ENCODE data around the gene VSIG4.
"Not testable (repeated sequence)": the region's sequence is repeated elsewhere in the genome, so short reads cannot be mapped to it uniquely, and the experiment has no call there.

The VSIG4 gene

DNA sequence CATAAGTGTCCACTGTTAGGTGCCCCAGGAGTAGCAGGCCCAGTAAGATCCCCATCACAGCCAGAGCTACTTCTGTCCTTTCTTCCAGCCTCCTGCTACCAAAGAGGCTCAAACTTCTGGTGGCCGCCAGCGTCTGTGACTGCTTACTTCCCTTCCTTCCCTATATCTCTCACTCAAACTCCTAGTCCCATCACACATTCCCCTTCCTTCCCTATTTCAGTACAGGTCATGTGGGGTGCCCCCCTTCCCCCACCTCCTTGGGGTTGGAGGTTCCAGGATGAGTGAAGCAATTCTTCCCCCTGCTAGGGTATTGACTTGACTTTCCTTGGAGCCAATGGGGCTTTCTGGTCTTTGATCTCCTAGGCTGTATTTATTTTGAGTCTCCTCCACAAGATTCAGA, at the start of gene VSIG4:
TSS of gene VSIG4 (minus strand) at position 137 of the 400 bp plus-strand sequence. CDS start at position 55, 82 bp downstream.
- no peak for DNase-seq

GRCh38 chrX:66076801-66077200, 36.9 kb upstream of the VSIG4 start:
- no peak for DNase-seq

GRCh38 chrX:66074920-66075879, 35.3 kb upstream of the VSIG4 start:
- DNase-seq = peak; percentile 17

GRCh38 chrX:66071126-66071525, 31.2 kb upstream of the VSIG4 start:
- DNase-seq = no peak

GRCh38 chrX:66064261-66064660, 24.4 kb upstream of the VSIG4 start:
- DNase-seq = no peak

- not testable (repeated sequence) for DNase-seq
Measured at GRCh38 chrX:66057019-66057418, 17.1 kb upstream of the VSIG4 start.

DNA sequence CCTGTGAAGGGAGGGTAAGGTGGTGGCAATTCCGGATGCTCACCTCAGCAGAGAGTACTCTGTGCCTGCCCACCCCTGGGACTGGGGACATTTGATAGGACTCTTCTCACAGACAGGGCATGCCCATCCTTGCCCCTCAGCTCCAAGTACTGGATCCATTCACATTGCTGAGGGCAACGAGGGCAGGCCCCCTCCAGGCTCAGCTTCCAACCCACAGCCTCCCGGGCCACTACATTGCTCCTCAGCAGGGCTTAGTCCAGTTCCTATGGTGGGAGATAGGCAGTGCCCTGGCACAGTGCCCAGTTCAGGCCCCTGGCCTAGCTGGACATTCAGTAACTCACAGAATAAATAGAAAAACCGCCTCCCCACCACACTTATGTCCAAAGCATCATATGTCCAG, 15.1 kb upstream of the VSIG4 start:
- no peak for DNase-seq

GRCh38 chrX:66053414-66053813, 13.5 kb upstream of the VSIG4 start:
- DNase-seq = no peak

DNA sequence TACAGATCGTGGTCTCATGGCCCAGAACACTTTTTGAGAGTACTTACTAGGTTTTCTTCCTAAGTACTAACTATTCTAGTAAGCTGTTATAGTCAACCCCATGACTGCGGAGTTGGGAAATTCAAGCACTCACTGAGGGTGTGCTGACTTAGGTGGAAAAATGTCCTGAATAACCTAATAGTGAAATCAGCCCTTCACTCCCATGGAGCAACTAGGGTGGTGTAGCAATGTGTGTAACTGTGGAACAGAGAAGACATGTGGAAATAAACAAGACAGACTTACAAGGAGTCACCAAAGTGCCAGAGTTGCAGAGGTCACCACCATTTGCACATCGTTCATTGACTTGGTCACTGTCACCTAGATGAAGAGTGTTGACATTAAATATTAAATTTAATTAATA, 12.1 kb upstream of the VSIG4 start:
- DNase-seq = no peak

DNA sequence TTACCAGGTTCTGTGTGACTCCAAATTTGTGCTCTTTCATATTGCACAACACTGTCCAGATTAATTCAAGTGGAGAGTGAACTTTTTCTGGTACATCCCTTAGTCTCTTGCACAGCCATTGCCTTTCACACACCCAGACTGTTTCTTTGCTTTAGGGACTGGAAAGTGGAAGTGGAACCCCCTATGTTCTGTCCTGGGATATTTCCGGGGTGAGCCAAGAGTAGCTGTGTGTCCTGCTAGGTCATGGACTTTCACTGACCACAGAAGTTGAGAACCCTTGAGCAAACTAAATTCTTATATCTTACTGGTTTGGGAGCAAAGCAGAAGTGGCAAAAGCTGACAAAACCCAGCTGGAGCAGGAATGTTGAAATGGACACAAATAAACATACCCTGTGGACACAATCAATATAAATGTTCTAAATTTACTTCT, 10.3 kb upstream of the VSIG4 start:
- no peak for DNase-seq

- DNase-seq = no peak
Measured at GRCh38 chrX:66049056-66049455, 9.2 kb upstream of the VSIG4 start.

- DNase-seq = no peak
Measured at GRCh38 chrX:66046612-66047235, 6.8 kb upstream of the VSIG4 start.

DNA sequence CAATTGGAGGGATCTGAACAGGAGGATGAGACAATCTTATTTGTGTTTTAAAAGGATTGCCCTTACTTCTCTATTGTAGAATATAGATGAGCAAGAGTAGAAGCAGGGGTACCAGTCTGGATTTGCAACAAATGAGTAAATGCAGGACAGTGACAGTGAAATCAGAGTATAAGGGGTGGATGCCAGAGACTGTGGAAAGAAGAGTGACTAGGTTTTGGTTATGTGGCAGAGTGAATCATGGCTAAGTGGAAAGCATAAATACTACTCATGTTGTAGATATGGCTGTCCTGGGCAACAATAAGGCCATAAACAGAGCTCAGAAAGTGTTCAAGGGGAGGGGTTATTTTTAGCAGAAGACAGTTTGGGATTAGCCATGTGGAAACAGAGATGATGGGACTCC, 6.0 kb upstream of the VSIG4 start:
- DNase-seq = no peak

GRCh38 chrX:66043584-66043983, 3.7 kb upstream of the VSIG4 start:
- no peak for DNase-seq

DNA sequence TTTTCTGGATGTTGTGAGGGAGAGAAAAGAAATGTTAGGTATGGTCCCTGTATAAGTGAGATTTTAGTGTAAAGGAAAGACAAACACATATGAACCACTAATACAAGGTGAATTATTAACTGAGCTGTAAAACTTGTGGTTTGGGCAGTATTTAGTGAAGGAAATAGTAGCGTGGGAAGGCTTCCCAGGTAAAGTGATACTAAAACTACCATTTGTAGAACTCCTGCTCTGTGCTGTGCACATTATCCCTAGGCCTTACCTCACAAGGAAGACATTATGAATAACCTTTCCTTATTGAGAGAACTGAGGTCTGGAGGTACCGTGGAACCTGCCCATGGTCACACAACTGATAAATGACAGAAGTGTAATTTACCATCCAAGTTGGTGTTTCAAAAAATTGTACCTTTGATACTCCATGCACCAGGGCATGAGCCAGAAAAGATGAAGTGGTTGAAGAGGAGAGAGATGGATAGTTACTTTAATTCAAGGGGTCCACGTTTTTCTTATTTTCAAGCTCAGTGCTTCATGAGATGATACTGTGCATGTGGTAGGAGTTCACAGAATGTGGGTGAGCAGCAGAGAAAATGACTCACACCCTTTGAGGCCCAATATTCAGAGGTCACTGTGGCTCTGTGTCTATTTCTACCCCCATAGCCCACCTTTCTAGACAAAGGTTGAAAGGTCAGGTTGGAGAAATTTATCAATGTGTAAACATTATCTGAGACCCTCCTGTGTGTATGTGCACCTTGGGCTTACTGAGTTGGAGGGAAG, 2.6 kb upstream of the VSIG4 start:
- no peak for DNase-seq

GRCh38 chrX:66038115-66038514, 1.8 kb downstream of the VSIG4 start:
- no peak for DNase-seq

- no peak for DNase-seq
Measured at GRCh38 chrX:66036231-66036630, 3.6 kb downstream of the VSIG4 start.

- no peak for DNase-seq
Measured at GRCh38 chrX:66035667-66036066, 4.2 kb downstream of the VSIG4 start.

DNA sequence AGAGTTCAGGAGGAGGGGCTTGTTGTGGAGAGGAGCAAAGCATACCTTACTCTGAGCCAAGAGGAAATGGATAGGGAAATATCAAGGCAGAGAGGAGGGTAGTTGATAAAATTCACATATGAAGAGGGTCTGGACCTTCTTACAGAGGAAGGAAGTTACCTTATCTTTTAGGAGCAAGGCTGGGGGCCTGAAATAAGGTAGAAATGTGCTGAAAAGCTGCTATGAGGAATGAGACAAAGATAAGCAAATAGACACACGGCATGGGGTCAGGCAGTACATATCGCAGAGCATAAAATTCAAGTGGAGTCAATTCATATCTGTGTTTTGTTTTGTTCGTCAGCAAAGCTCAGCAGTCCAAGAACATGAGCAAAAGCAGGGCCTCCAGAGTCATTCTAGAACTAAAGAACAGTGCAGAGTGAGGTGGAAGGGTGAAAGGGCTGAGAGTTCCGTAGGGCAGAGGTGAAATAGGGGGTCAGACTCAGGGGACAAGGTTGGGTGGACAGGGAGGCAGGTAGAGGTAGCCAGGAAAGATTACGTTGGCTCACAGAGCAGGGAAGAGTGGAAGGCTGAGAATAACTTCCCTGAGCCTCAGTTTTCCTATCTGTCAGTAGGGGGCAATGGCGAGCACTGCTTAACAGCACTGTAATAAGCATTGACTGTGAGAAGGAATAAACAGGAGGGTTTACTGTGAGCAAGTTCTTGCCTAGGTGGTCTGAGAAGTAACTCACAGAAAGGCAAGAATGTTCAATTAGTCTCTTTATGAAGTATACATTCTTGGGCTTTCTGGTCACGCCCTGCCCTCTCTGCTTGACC, 9.2 kb downstream of the VSIG4 start:
- no peak for DNase-seq

DNA sequence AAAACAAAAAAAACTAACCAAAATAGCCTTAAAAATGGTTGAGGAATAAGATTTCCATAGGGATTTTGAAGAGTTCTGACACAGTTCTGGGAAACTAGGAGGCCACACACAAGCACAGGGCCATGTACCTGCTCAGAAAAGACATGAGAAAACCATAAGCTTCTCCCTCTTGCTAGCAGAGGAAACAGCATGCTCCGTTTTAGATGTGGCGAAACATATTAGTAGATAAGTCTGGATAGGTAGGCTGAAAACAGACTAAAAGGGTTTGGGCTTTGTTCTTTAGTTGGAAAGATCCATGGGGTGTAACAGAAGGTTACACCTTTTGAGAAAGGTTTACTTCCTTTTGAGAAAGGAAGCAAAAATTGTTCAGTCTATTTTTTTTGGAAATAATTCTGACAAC, 10.9 kb downstream of the VSIG4 start:
- no peak for DNase-seq

- DNase-seq = no peak
Measured at GRCh38 chrX:66024570-66024969, 15.3 kb downstream of the VSIG4 start.

DNA sequence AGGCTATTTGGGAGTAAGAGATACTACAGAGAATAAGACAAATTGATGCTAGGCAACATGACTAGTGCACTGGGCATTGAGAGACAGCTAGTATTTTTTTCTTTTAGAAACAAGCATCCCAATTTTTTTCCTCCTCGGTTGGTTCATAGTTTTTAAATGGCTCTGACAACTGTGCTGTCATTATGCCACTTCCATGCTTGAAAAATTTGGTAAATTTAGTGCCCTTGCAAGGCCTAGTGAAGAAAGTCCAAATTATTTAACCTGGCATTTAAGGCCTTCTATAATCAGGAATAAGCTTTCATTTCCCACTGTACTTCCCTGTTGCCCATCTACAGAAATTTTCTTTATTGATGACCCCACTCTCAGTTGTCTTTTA, 15.8 kb downstream of the VSIG4 start:
- no peak for DNase-seq
